Measurements from ENCODE around the gene CHRNA9. TPM values are rescaled to one million over a fixed set of nuclear protein-coding genes. Genes with fewer than 3 reads are reported as not detected.

The CHRNA9 gene
- total RNA-seq, 1 donor: 0.36 TPM

DNA sequence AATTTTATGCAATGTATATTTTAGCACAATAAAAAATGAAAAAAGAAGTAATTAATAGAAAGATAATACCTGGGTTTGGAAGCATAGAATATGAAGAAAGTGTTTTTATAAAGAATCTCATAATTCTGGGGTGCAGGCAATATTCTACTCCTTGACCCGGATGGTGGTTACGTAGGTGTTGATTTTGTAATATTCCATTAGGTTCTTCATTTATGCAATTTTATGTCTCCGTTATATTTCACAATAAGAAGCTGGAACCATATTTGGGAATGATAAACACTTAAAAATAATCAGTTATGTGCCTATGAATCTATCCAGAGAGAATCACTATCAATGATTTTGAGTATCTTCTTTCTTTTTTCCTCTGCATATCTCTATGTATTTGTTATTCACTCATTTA lies 38.5 kb downstream of the CHRNA9 start:
- H3K4me1 ChIP-seq (ENCODE audit: insufficient read depth, low read length): no peaks in the 10 kb centered on the region
- no peak overlapping the region for H3K4me3 ChIP-seq (ENCODE audit: insufficient read depth, low read length)
- TF ChIP-seq, protein P1, sequence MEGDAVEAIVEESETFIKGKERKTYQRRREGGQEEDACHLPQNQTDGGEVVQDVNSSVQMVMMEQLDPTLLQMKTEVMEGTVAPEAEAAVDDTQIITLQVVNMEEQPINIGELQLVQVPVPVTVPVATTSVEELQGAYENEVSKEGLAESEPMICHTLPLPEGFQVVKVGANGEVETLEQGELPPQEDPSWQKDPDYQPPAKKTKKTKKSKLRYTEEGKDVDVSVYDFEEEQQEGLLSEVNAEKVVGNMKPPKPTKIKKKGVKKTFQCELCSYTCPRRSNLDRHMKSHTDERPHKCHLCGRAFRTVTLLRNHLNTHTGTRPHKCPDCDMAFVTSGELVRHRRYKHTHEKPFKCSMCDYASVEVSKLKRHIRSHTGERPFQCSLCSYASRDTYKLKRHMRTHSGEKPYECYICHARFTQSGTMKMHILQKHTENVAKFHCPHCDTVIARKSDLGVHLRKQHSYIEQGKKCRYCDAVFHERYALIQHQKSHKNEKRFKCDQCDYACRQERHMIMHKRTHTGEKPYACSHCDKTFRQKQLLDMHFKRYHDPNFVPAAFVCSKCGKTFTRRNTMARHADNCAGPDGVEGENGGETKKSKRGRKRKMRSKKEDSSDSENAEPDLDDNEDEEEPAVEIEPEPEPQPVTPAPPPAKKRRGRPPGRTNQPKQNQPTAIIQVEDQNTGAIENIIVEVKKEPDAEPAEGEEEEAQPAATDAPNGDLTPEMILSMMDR (IDR thresholded peaks at IDR 0.05; ENCODE audit: extremely low read depth, low read depth, low read length): no peak
- no peak overlapping the region for H2AFZ ChIP-seq (ENCODE audit: low read length)
- no peak overlapping the region for H3K27ac ChIP-seq (ENCODE audit: low read depth, low read length)
- H3K9me3 ChIP-seq (ENCODE audit: low read depth, low read length): no peaks in the 10 kb centered on the region
- no peak overlapping the region for H3K4me2 ChIP-seq (ENCODE audit: insufficient read depth, low read length)
- no peak for DNase-seq (ENCODE audit: insufficient read length, low spot score, missing footprints)
- H3K36me3 ChIP-seq (ENCODE audit: insufficient read depth, low read length): no peaks in the 10 kb centered on the region
- H4K20me1 ChIP-seq (ENCODE audit: insufficient read depth, low read length): no peaks in the 10 kb centered on the region
- no peaks in the 10 kb centered on the region for H3K27me3 ChIP-seq (ENCODE audit: insufficient read depth, low read length)
- H3K79me2 ChIP-seq (ENCODE audit: insufficient read depth, low read length): no peaks in the 10 kb centered on the region

- H2AFZ ChIP-seq (ENCODE audit: low read length): no peak overlapping the region
- H3K27me3 ChIP-seq (ENCODE audit: insufficient read depth, low read length): no peaks in the 10 kb centered on the region
- H3K4me1 ChIP-seq (ENCODE audit: insufficient read depth, low read length): no peaks in the 10 kb centered on the region
- TF ChIP-seq, protein P1 (IDR thresholded peaks at IDR 0.05; ENCODE audit: extremely low read depth, low read depth, low read length): no peak
- H3K79me2 ChIP-seq (ENCODE audit: insufficient read depth, low read length): no peaks in the 10 kb centered on the region
- H3K9me3 ChIP-seq (ENCODE audit: low read depth, low read length): no peaks in the 10 kb centered on the region
- no peaks in the 10 kb centered on the region for H4K20me1 ChIP-seq (ENCODE audit: insufficient read depth, low read length)
- no peaks in the 10 kb centered on the region for H3K36me3 ChIP-seq (ENCODE audit: insufficient read depth, low read length)
- H3K27ac ChIP-seq (ENCODE audit: low read depth, low read length): no peak overlapping the region
- no peak overlapping the region for H3K4me3 ChIP-seq (ENCODE audit: insufficient read depth, low read length)
- H3K4me2 ChIP-seq (ENCODE audit: insufficient read depth, low read length): no peak overlapping the region
- DNase-seq (ENCODE audit: insufficient read length, low spot score, missing footprints): no peak
These were observed 40.0 kb downstream of the CHRNA9 start for GRCh38 chr4:40375095-40375494.

- Histone ChIP-seq H3K27me3 (ENCODE audit: insufficient read depth, low read length) (no peaks in the 10 kb centered on the region), H3K4me2 (ENCODE audit: insufficient read depth, low read length) (no peak overlapping the region), H2AFZ (ENCODE audit: low read length) (no peak overlapping the region), H3K9me3 (ENCODE audit: low read depth, low read length) (no peaks in the 10 kb centered on the region), H4K20me1 (ENCODE audit: insufficient read depth, low read length) (no peaks in the 10 kb centered on the region), H3K79me2 (ENCODE audit: insufficient read depth, low read length) (no peaks in the 10 kb centered on the region), H3K27ac (ENCODE audit: low read depth, low read length) (no peak overlapping the region), H3K4me3 (ENCODE audit: insufficient read depth, low read length) (no peak overlapping the region), H3K4me1 (ENCODE audit: insufficient read depth, low read length) (no peaks in the 10 kb centered on the region), H3K36me3 (ENCODE audit: insufficient read depth, low read length) (no peaks in the 10 kb centered on the region)
- DNase-seq (ENCODE audit: insufficient read length, low spot score, missing footprints): no peak
- TF ChIP-seq, protein P1 (IDR thresholded peaks at IDR 0.05; ENCODE audit: extremely low read depth, low read depth, low read length): no peak
These were observed 40.5 kb downstream of the CHRNA9 start for GRCh38 chr4:40375620-40376019.

GRCh38 chr4:40377512-40378365 lies 42.6 kb downstream of the CHRNA9 start:
- DNase-seq (ENCODE audit: insufficient read length, low spot score, missing footprints): no peak
- TF ChIP-seq, protein P1 (IDR thresholded peaks at IDR 0.05; ENCODE audit: extremely low read depth, low read depth, low read length): no peak
- Histone ChIP-seq H3K4me2 (ENCODE audit: insufficient read depth, low read length) (no peak overlapping the region), H3K36me3 (ENCODE audit: insufficient read depth, low read length) (no peaks in the 10 kb centered on the region), H3K79me2 (ENCODE audit: insufficient read depth, low read length) (no peaks in the 10 kb centered on the region), H4K20me1 (ENCODE audit: insufficient read depth, low read length) (no peaks in the 10 kb centered on the region), H3K4me3 (ENCODE audit: insufficient read depth, low read length) (no peak overlapping the region), H3K27me3 (ENCODE audit: insufficient read depth, low read length) (no peaks in the 10 kb centered on the region), H3K9me3 (ENCODE audit: low read depth, low read length) (no peaks in the 10 kb centered on the region), H3K4me1 (ENCODE audit: insufficient read depth, low read length) (no peaks in the 10 kb centered on the region), H3K27ac (ENCODE audit: low read depth, low read length) (no peak overlapping the region), H2AFZ (ENCODE audit: low read length) (no peak overlapping the region)

All from osteoblast (primary cell).